Adrenal gland (tissue), 12 donors: ENCODE measurements around the gene POTEF. TPM values are rescaled to one million over a fixed set of nuclear protein-coding genes. Genes with fewer than 3 reads are reported as not detected.
A peak's percentile ranks its signal among the peaks of the same experiment; 100 is the strongest.
"Not testable (repeated sequence)": the region's sequence is repeated elsewhere in the genome, so short reads cannot be mapped to it uniquely, and the experiment has no call there.

Experiments used
- DNase-seq, 7 donors: peaks; one replicate each; pipeline ENCODE4 v3.0.0-alpha.2; 2019 to 2020
- H3K27ac ChIP-seq, 5 donors: fragments of 200-600 bp; sonication (generic) in 4 of 5; 1 replicate in 3 of 5; 2 replicates in 2 of 5; pipeline versions ENCODE4 v1.5.1 to v1.8.0; 2016 to 2020; ENCODE audit warnings: mild to moderate bottlenecking in 1 of 5
- H3K27me3 ChIP-seq: fragments of 200-600 bp; 2 replicates; pipeline ENCODE4 v1.8.0; 2021
- H3K36me3 ChIP-seq, 2 donors: fragments of 200-600 bp; replicated peaks in 1 of 2; 1 replicate in 1 of 2; 2 replicates in 1 of 2; pipeline versions ENCODE4 v1.5.1 to v1.8.0; 2018 to 2022
- H3K4me1 ChIP-seq, 2 donors: fragments of 200-600 bp; replicated peaks in 1 of 2; 1 replicate in 1 of 2; 2 replicates in 1 of 2; pipeline versions ENCODE4 v1.5.1 to v1.8.0; 2018 to 2021
- H3K4me3 ChIP-seq, 4 donors: fragments of 200-600 bp; sonication (generic) in 3 of 4; one replicate each; pipeline ENCODE4 v1.5.1; 2016 to 2018
- H3K9me3 ChIP-seq, 3 donors: fragments of 200-600 bp; sonication (generic) in 1 of 3; replicated peaks in 1 of 3; 1 replicate in 2 of 3; 2 replicates in 1 of 3; pipeline versions ENCODE4 v1.5.1 to v1.8.0; 2016 to 2021
- CTCF ChIP-seq, 6 experiments: fragments of 450-650 bp in 4 of 6; fragments of 200-600 bp in 2 of 6; sonication (generic) in 1 of 6; IDR thresholded peaks; 1 replicate in 5 of 6; 2 replicates in 1 of 6; pipeline versions ENCODE4 v1.5.1 to v1.8.0; 2016 to 2021; ENCODE audit warnings: antibody characterized with exemption in 6 of 6, mild to moderate bottlenecking in 2 of 6, moderate library complexity in 1 of 6
- POLR2A ChIP-seq, 2 donors: fragments of 450-650 bp; IDR thresholded peaks; one replicate each; pipeline ENCODE4 v1.6.1; 2017; ENCODE audit warnings: antibody characterized with exemption in 2 of 2, mild to moderate bottlenecking in 2 of 2, moderate library complexity in 1 of 2
- WGBS, 4 donors: extraction: QIAGEN DNeasy Blood & Tissue Kit in 2 of 4; methylation state at CpG; one replicate each; pipeline versions ENCODE4 v1.1.5 to v1.1.7; 2013 to 2017; 5-methylcytosine and 5-hydroxymethylcytosine counted together
- intact Hi-C, 2 donors: fragments of 100-400 bp; cut with DNase I; formaldehyde crosslinking; loops; one replicate each; pipeline versions ENCODE4 v1.14.1 to v1.15.0; 2022 to 2023
- polyA plus RNA-seq, 3 donors: library from polyadenylated mRNA; stranded (reverse); fragments of 200-250 nt in 2 of 3; fragments of 350-450 nt in 1 of 3; fragmentation: Illumina TruSeq in 1 of 3; extraction: RNeasy Lipid Tissue Mini Kit (QIAGEN cat#74804) in 1 of 3; gene quantifications; one replicate each; pipeline ENCODE4 v1.2.3, GENCODE V29; 2013 to 2014
- total RNA-seq, 9 donors: library from RNA; depleted of rRNA in 4 of 9; stranded (reverse); fragments of >200 nt in 4 of 9; fragments of 120-200 nt in 1 of 9; fragmentation: NEBNext Ultra II Directional in 1 of 9; extraction: Animal tissue kit (Norgen Biotek cat#: 25700) in 1 of 9; gene quantifications; one replicate each; pipeline versions ENCODE4 v1.1.0 to v1.2.4, GENCODE V29; 2013 to 2023
- donor health status: healthy with polysubstance abuse.
- donor health status: Bipolar disorder and iron deficiency.
- donor health status: DM: yes; HTN: yes; CAD: no.
- donor health status: DM: no; HTN: no; CAD: no.
- donor health status: DM: no; HTN: no; CAD: no.
- donor health status: DM: yes; HTN: yes; CAD: no.

Gene POTEF
- total and polyA plus RNA-seq, 12 donors: not detected

- TF ChIP-seq CTCF (IDR thresholded peaks at IDR 0.05) (no peak), POLR2A (IDR thresholded peaks at IDR 0.05) (no peak)
- Histone ChIP-seq H3K36me3 (peaks cover 0 to 18% of the 10 kb centered on the region in 2 donors), H3K9me3 (no peaks in the 10 kb centered on the region), H3K4me1 (no peaks in the 10 kb centered on the region), H3K27me3 (no peaks in the 10 kb centered on the region), H3K4me3 (no peak overlapping the region), H3K27ac (no peak overlapping the region)
- DNase-seq: no peak
- intact Hi-C loops: no loop called here
- 89 to 95% (median 93%) methylated on average over 9 to 25 of the region's 25 CpGs for WGBS, 4 donors
Observed at GRCh38 chr2:130152816-130153595, 24.0 kb upstream of the POTEF start.

GRCh38 chr2:130152136-130152815, 23.3 kb upstream of the POTEF start:
- intact Hi-C loops, H3K9me3 ChIP-seq: not testable (repeated sequence)
- peak in 2 of 7 donors; percentile 4 to 21 for DNase-seq

GRCh38 chr2:130151145-130151512, 22.1 kb upstream of the POTEF start:
- H3K4me1 ChIP-seq, H3K9me3 ChIP-seq, H3K4me3 ChIP-seq, H3K27ac ChIP-seq, intact Hi-C loops, DNase-seq, H3K27me3 ChIP-seq: not testable (repeated sequence)
- peaks cover 0 to 18% of the 10 kb centered on the region in 2 donors for H3K36me3 ChIP-seq
- WGBS, 4 donors: 70 to 78% (median 73%) methylated on average over 5 of the region's 5 CpGs; no CpG with 5 or more reads in 1 of the 4 donors

More at GRCh38 chr2:130152136-130152815, 23.3 kb upstream of the POTEF start:
- WGBS, 4 donors: 82 to 90% (median 87%) methylated on average over 5 to 23 of the region's 27 CpGs
- H3K4me1 ChIP-seq, H3K27ac ChIP-seq, H3K4me3 ChIP-seq, H3K27me3 ChIP-seq: not testable (repeated sequence)
- H3K36me3 ChIP-seq: peaks cover 0 to 18% of the 10 kb centered on the region in 2 donors

- Histone ChIP-seq H3K36me3 (peaks cover 0 to 18% of the 10 kb centered on the region in 2 donors), H3K27me3 (no peaks in the 10 kb centered on the region), H3K27ac (no peak overlapping the region), H3K9me3 (no peaks in the 10 kb centered on the region), H3K4me3 (no peak overlapping the region), H3K4me1 (no peaks in the 10 kb centered on the region)
- WGBS, 4 donors: 68 to 81% (median 76%) methylated on average over 23 of the region's 23 CpGs
- intact Hi-C loops: no loop called here
- TF ChIP-seq POLR2A (IDR thresholded peaks at IDR 0.05): no peak
- no peak for TF ChIP-seq CTCF (IDR thresholded peaks at IDR 0.05)
- DNase-seq: peak in 5 of 7 donors; percentile 22 to 66 (median 35)
Observed at GRCh38 chr2:130150181-130151144, 21.4 kb upstream of the POTEF start.

GRCh38 chr2:130148515-130148914, 19.5 kb upstream of the POTEF start:
- 63 to 77% (median 71%) methylated on average over 6 of the region's 6 CpGs for WGBS, 4 donors
- intact Hi-C loops, H3K27ac ChIP-seq: not testable (repeated sequence)

GRCh38 chr2:130145006-130145414, 16.0 kb upstream of the POTEF start, which contains the start of gene CCDC74B:
Gene CCDC74B (minus strand): TSS chr2:130145112. CDS start chr2:130144996, 116 bp downstream.
- H3K27ac ChIP-seq, intact Hi-C loops, H3K4me1 ChIP-seq, H3K9me3 ChIP-seq, H3K27me3 ChIP-seq, H3K36me3 ChIP-seq: not testable (repeated sequence)
- peak; percentile 49 to 83 (median 58) for DNase-seq
- H3K4me3 ChIP-seq: peak within 1 kb of the TSS in 1 of 4 donors; percentile 50
- WGBS, 4 donors: 6 to 15% (median 10%) methylated on average over 8 to 29 of the region's 30 CpGs

More at GRCh38 chr2:130148515-130148914, 19.5 kb upstream of the POTEF start:
- H3K9me3 ChIP-seq, DNase-seq, H3K4me1 ChIP-seq, H3K4me3 ChIP-seq, H3K27me3 ChIP-seq: not testable (repeated sequence)
- peaks cover 0 to 10% of the 10 kb centered on the region in 2 donors for H3K36me3 ChIP-seq

- H3K4me3 ChIP-seq, H3K36me3 ChIP-seq, intact Hi-C loops, H3K9me3 ChIP-seq, H3K4me1 ChIP-seq, H3K27ac ChIP-seq, H3K27me3 ChIP-seq: not testable (repeated sequence)
- DNase-seq: peak in 1 of 7 donors; percentile 43
- WGBS, 4 donors: 65 to 79% (median 73%) methylated on average over 8 to 20 of the region's 28 CpGs
Observed at GRCh38 chr2:130143266-130144039, 14.4 kb upstream of the POTEF start.
